DND-41 (cell line): ENCODE results near the gene COA5.

Experiments used
- CTCF ChIP-seq: IDR thresholded peaks from 2 replicates; pipeline ENCODE4 v1.5.1; 2012; ENCODE audit warnings: borderline replicate concordance, low read length, moderate library complexity, mild to moderate bottlenecking; ENCODE audit not compliant: poor library complexity, severe bottlenecking; ENCODE audit errors: extremely low read depth
- EZH2 ChIP-seq: IDR thresholded peaks from 3 replicates; pipeline ENCODE4 v1.6.1; 2012; ENCODE audit warnings: borderline replicate concordance, low read depth, mild to moderate bottlenecking, moderate library complexity, low read length, inconsistent platforms; ENCODE audit not compliant: severe bottlenecking

GRCh38 chr2:98608116-98608961 lies at the start of gene COA5, which contains the start of gene UNC50:
- no peak for TF ChIP-seq EZH2
- TF ChIP-seq CTCF = peak; percentile 21
